ENCODE measurements around the gene M6PR.
"Not testable (repeated sequence)": the region's sequence is repeated elsewhere in the genome, so short reads cannot be mapped to it uniquely, and the experiment has no call there.

The M6PR gene

DNA sequence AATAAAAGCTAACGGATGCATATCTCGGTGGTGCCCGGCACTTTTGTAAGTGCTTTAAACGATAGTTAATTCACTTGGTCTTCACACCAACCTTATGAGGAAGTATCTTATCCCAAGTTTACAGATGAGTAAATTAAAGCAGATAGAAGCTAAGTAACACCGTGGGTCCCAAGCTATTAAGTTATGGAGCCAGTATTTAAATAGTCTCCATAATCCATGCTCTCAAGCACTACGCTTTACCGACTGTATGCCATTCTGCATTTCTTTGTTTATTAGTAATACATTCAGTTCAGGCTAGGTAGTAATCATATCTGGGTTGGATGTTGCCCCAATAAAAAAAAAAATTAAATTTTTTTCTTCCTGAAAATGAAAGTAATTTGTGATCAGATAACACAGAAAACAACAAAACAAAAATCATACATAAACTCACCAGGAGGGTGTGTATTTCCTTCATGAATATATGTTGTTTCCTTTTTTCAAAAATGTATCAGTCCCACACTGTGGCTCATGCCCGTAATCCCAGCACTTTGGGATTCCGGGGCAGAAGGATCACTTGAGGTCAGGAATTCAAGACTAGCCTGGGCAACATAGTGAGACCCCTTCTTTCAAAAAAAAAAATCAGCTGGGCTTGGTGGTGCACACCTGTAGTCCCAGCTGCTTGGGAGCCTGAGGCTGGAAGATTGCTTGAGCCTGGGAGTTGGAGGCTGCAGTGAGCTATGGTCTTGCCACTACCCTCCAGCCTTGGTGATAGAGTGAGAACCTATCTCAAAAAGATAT is 1.4 kb upstream of the M6PR start:
- peak; percentile 18 for DNase-seq

DNA sequence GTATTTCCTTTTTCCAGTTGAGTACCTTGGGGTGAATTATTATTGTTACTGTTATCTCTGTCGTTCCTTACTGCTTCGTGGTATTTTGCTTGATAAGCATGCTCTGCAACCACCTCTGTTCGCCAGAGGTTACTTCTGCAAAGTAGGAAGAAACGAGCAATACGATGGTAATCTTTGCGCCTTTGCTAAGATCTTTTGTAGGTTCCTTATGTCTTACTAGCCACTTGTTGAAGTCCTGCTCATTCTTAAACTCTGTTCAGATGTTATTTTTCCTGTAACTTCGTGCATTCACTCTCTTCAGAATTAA is 729 bp upstream of the M6PR start:
- no peak for DNase-seq

DNA sequence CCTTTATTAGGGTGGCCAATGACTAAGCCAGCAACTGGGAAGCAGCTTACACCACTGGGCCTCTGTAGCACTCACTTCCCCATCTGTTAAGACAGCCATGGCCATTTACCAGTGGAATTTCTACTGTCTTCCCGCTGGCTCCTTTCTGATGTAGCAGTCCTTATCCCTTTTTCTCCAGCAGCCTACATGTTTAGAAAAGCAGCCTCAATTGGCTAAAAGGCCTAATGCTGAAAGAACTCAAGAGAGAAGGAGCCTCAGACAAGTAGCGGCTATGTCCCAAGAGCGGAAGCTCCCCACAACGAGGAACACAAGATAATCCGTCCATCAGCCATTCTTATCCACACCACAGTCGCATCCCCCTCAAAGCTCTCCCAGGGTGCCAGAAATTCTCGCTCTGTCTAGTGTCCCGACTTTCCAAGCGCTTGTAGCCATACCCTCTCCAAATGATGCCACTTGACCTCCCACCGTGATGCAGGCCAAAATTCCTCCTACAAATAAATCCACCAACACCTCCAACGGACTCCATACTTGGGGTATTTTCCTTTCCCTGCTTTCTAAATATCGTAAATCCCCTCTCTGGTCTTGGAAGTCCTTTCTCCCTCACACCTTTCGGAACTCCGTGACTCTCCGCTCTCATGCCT is 624 bp downstream of the M6PR start:
- peak; percentile 21 for DNase-seq

DNA sequence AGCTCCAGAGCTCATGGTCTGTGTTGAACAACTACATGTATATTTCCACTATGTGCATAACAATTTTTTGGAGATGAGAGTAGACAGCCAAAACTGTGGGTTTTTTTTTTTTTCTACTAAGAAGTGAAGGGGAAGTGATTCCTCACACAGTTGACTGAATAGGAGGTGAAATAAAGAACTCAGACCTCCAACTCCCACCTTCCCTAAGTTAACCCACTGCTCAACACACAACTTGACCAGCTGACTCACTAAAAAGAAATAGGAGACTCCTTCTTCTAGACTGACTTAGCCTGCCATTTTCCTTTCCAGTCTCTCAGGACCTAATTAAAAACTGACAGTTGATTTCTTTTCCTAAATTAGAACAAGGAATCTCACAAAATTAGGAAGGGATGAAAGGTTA is 1.7 kb downstream of the M6PR start:
- DNase-seq, result no peak

DNA sequence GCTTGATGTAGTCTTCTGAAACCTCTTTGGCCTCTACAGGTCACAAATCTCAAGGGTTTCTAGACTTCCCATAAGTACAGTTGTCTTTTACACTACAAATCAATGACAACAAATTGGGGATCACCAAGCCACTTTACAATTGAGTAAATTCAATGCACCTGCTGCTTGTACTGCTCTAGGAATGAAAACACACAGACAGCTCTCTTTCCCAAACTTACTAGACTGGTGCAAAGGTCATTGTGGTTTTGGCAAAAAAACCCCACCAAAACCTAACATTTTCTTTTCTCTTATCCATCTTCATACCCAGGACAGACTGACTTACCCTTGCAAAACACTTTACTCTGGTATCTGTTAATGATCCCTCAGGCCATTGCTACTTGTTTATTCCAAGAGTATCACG is 2.7 kb downstream of the M6PR start:
- DNase-seq, result no peak

DNA sequence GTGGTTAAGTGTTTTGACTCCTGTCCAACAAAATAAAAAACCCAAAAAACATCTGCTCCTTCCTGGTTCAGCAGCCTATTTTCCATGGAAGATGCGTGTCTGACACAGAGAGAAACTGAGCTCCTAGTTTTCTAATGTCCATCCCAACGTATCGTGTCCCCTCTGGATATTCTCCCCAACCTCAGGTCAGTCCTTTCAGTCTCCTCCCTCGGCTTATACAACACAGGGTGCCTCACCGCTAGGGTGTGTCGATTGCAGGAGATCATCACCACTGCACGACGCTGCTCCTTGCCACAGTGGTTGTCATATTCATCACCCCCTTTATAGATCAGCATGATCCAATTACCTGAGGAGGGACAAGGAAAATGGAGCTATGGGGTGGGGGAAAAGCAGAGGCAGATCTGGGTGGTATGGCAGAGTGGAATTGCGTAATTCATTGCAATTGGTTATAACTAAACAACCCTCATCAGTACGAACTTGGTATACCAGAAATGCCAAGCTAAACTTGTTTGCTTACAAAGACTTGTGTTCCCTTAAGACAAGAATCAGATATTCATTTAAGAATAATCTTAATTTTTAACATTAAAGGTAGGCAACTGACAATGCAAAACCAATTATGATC is 5.8 kb downstream of the M6PR start:
- DNase-seq, result no peak

DNA sequence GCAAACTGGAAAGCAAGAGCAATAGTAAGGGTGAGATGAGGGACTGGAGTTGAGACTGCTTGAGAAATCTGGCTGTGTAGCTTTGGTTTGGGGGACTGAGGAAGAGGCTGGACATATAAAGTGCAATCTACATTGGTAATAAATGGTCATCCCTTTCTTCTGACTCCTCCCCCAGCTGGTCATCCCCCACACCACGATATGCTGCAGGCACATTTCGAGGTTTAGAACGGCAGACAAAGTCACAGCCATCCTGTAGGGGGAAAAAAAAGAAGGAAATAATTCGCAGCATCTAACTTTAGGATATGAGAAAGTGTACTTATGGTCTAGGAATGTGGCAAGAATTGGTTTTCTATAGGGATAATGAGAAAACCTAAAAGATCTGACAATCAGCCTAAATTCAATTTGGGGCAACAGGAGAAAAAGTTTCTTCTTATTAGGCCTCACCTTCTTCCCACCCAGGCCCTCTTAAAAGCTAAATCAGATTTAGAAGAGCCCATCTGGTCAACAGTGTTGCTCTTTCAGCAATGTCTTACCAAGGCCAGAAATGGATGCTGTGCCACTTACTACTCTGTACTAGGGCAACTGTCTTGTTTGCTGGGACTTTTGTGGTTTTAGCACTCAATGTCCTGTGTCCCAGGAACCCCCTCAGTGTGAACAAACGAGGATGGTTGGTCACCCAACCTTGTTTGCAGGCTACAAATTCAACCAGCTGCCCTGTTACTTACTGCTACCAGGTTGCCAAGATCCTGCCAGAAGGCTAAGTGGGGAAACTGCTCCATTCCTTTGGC is 7.6 kb downstream of the M6PR start:
- DNase-seq, result no peak

DNA sequence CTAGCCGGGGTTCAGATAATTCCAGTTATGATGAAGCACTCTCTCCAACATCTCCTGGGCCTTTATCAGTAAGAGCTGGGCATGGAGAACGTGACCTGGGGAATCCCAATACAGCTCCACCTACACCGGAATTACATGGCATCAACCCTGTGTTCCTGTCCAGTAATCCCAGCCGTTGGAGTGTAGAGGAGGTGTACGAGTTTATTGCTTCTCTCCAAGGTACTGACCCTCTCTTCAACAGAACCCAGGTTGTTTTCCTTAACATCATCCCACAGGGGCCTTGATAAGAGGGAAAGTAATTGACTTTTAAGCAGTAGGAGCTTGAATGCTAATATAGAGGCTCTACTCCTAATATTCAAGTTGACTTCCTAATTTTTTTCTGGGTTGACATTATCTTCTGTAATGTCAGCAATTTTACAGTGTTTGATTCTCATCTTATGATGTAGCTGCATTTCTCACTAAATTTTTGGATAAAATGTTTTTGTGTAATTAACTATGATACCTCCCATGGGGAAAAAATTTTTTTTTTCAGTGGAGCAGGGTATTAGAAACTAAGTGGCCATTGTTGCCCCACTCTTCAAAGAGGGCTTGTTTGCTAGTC is 11.5 kb downstream of the M6PR start:
- not testable (repeated sequence) for DNase-seq

DNA sequence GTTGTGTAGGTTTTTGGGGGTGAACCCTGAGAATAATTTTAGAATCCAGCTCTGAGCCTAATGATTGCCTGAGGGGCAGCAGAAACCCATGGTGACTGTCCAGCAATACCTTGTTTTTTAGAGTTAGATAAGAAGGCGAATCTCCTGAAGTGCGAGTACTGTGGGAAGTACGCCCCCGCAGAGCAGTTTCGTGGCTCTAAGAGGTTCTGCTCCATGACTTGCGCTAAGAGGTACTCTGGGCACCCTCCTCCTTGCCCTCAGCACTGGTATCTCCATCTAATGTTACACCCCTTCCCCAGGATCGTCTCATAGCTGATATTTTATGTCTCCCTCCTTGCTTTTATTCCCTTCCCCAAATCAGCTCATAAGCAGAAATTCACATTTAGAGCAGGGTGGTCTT is 12.7 kb downstream of the M6PR start:
- no peak for DNase-seq

DNA sequence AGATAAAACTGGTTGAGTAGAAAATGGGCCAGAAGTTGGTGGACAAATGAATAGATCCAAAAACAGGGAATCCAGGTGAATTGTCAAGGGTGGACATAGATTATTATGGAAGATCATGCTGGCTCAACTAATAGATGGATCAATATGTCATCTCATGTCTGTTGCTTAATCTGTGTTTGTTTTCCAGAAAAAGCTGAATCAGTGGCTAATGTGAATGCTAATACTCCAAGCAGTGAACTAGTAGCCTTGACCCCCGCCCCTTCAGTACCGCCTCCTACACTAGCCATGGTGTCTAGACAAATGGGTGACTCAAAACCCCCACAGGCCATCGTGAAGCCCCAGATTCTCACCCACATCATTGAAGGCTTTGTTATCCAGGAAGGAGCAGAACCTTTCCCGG is 15.4 kb downstream of the M6PR start:
- not testable (repeated sequence) for DNase-seq

DNA sequence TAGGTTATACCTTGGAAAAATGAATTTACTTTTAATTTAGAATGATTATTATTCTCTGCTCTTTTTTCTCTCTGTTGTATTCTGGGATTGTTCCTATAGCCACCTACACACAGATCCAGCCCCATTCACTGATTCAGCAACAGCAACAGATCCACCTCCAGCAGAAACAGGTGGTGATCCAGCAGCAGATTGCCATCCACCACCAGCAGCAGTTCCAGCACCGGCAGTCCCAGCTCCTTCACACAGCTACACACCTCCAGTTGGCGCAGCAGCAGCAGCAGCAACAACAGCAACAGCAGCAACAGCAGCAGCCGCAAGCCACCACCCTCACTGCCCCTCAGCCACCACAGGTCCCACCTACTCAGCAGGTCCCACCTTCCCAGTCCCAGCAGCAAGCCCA is 17.0 kb downstream of the M6PR start:
- DNase-seq, result not testable (repeated sequence)

DNA sequence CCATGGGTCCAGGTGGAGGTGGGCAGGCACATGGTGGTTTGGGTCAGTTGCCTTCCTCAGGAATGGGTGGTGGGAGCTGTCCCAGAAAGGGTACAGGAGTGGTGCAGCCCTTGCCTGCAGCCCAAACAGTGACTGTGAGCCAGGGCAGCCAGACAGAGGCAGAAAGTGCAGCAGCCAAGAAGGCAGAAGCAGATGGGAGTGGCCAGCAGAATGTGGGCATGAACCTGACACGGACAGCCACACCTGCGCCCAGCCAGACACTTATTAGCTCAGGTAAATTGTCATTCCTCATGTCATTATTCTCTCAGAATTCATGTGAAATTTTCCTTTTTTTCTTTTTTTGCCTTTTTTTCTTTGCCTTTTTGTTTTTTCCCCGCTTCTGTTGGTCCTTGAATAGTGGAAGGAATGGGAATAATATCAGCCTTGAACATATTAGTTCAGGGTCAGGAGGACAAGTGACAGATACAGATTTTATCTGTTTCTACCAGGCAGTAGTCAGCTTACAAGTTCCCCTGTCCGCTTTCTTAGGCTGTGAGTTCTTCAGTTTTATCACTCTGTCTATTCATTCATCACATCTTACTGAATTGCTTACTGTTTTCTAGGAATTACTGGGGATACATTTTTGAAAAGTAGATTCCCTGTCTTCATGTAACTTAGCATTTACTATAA is 18.7 kb downstream of the M6PR start:
- not testable (repeated sequence) for DNase-seq

DNA sequence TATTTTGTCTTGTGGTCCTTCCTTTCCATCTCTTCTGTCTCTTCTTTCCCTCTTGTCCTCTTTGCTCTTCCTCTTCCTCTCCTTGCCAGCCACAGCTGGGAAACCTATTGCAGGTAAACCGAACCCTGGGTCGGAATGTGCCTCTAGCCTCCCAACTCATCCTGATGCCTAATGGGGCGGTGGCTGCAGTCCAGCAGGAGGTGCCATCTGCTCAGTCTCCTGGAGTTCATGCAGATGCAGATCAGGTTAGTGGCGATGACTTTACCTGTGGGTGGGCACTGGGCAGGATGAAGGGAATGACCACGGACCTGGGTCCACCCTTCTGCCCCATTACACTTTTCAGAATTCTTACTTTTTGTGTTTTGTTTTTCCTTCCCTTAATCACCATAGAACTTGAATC is 26.9 kb downstream of the M6PR start:
- DNase-seq, result no peak

DNA sequence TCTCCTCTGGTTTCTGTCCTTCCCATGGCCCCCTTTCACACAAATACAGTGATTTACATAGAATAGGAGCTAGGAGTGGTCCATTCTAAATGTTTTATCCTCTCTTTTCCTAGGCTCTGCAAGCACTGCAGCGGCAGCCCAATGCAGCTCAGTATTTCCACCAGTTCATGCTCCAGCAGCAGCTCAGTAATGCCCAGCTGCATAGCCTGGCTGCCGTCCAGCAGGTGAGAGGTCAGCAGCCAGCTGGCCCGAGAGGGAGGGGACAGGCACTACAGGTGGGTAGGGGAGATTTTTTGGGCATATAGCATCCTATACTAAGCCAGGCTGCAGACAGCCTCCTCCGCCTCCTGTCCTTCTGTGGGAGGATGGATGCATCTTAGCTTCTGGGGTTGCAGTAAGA is 29.8 kb downstream of the M6PR start:
- DNase-seq, result not testable (repeated sequence)

DNA sequence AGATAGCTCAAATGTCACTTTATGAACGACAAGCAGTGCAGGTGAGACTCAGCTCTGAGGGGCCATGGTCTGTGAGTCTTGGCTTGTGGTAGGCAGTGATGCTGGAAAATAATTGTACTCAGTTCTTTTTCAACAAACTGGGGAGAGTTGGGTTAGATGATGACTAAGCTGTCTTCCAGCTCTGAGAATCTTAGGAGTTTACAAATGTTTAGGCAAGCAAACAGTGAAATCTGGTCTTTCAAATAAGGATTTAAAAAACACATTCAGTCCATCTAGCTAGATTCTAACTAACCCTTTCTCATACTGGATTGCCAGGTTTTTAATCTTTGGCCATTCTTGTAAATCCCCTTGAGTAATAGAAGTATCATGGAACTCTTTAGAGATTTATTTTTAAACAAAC is 31.7 kb downstream of the M6PR start:
- DNase-seq, result no peak

DNA sequence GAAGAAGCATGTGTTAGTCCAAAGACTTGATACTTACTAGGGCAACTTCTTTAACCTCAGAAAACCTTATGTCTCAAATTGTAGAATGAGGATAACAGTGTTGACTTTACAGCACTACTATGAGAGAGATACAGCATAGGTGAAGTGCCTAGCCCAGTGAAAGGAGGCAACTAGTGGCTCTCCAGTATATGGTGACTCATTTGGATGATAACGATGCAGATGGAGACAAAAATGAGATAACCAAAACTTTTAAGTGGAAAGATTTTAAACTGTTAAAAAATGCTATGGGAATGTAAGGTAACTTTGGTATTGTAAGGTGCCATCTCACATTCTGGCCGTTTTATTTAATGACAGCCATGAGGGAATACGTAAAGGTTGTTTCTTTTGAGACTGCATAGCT is 32.4 kb downstream of the M6PR start:
- DNase-seq, result no peak

DNA sequence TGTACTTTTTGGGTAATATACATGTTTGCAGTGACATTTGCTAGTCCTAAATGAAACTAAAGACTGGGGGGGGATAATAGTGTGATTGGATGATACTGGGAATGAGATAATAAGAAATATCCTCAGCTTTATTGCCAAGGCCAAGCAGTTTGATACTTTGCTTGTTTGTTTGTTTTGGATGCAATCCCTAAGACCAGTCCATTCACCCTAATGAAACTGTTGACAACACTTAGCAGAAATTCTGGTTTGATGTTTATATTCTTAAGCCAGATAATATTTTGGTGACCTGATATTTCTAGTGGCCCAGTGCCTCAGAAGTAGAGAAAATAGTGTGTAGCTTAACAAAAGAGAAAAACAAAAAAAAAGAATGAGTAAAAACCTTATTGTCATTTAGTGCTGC is 33.3 kb downstream of the M6PR start:
- DNase-seq, result no peak

DNA sequence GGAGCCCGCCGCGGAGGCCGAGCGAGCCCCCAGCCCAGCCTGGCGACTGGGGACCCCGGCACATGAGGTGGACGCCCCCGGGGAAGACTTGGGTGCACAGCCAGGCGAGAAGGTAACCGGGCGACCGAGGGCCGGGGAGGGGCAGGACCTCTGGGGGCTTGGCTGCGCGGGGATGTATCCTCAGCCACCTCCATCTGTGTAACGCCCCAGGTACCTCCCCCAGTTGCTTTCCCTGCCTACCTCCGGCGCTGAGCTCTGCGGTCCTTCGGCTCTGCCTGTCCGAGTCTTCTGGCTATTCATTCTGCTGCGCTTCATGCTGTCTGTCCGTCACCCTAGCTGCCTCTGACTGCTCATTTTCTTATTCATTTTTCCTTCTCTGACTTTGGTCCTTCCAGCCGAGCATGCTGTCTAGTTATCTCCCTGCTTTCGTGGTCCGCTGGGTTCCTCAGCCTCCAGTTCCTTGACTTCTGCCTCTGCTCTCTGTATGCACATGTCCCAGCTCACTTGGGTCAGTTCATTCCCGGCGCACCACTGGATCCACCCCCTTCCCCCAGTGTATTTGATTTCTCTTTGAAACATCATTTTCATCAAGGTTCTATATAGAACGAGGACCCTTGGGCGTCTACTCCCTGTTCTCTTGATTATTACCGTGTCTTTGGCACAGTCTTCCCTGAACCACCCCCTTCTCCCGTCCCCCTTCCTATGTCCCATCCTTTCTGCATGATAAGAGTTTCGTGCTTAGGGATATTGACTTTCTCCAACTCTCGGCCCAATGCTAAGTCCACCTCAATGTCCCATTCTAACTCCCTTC is 34.5 kb downstream of the M6PR start:
- peak; percentile 52 for DNase-seq

DNA sequence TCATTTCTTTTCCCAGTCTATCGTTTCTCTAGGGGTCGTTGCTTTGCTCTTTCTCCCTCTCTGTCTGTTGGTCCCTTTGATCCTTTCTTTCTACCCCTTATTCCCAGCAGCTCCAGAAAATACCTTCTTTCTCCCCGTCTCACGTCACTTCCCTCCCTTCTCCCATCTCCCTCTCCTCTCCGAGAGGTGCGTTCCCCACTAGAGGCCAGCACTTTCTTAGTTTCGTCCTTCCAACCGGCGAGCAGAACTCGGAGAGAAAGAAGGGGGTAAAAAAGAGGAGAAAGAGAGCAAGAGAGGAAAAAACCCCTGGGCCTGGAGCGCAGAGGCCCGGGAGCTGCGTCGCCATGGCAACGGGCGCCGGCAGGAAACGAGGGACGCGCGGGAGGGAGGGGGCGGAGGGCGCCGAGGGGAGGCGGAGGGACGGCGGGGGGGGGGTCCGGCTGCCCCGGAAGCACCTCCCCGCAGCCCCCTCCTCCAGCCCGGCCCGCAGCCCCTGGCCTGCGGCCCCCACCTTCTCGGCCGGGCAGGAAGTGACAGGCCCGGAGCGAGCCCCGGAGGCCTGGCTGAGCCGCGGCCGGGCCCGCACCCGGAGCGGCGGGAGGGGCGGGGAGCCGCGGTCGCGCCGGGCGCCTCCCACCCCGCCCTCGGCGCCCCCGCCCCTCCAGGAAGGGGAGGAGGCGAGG is 35.3 kb downstream of the M6PR start, which contains the start of gene PHC1:
Gene PHC1, plus strand, starts transcription at position 477 of the 683 bp plus-strand sequence. CDS start 3,169 bp downstream, outside the sequence.
- DNase-seq, result peak; percentile 81

DNA sequence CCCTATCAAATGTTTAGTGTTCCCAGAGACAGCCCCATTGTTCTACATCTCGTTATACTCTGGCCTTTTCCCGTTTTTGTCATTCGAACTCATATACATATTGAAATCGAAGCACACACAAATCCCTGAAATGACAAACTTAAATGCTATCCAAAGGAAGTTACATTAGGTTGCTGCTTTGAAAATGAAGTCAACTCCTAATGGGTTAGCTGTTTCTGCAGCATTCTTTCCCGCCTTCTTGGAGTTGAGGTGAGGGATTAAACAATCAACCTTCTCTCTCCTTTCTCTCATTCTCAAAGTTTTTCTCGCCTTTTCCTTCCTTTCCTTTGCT is 35.8 kb downstream of the M6PR start:
- no peak for DNase-seq

DNA sequence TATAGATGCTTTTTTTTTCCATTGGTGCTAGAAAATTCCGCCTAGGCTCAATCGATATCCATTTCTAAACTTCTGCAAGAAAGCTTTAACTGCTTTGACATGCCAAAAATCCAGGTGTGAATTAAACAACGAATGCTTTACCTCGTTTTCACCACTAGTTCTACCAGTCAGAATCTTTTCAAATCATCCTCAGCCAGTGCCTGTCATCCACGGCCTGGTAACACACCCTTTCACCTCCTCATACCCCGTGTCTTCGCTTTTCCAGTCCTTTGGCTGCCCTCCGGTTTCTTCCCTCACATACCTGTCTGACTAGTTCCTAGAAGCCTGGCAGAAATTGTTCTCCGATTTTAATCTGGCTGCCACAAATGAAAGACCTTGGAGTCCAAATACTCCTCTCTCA is 36.5 kb downstream of the M6PR start:
- DNase-seq, result no peak
